Gastroesophageal sphincter (tissue), 4 donors: Measurements from ENCODE around the gene LAMB4. TPM values are rescaled to one million over a fixed set of nuclear protein-coding genes. Genes with fewer than 3 reads are reported as not detected.

ENCODE experiments used
- ATAC-seq: fragments of 150-250 bp; one replicate; pipeline ENCODE4 v1.9.1; 2016; ENCODE audit warnings: mild to moderate bottlenecking, moderate library complexity
- H3K27ac ChIP-seq, 4 donors: fragments of 200-600 bp; sonication (generic) in 3 of 4; 1 replicate in 3 of 4; 2 replicates in 1 of 4; pipeline ENCODE4 v1.5.1; 2016 to 2019
- H3K27me3 ChIP-seq: fragments of 200-600 bp; sonication (generic); one replicate; pipeline ENCODE4 v1.5.1; 2019
- H3K36me3 ChIP-seq, 2 donors: fragments of 200-600 bp; sonication (generic); one replicate each; pipeline ENCODE4 v1.5.1; 2019; ENCODE audit warnings: control low read depth in 1 of 2
- H3K4me1 ChIP-seq, 3 donors: fragments of 200-600 bp; sonication (generic); 1 replicate in 2 of 3; 2 replicates in 1 of 3; pipeline ENCODE4 v1.5.1; 2016 to 2019; ENCODE audit warnings: control low read depth in 2 of 3
- H3K4me3 ChIP-seq, 2 donors: fragments of 200-600 bp; sonication (generic); one replicate each; pipeline ENCODE4 v1.5.1; 2019; ENCODE audit warnings: mild to moderate bottlenecking in 1 of 2, moderate library complexity in 1 of 2
- H3K9me3 ChIP-seq, 3 donors: fragments of 200-600 bp; sonication (generic); one replicate each; pipeline ENCODE4 v1.5.1; 2017 to 2019; ENCODE audit warnings: control low read depth in 2 of 3
- EP300 ChIP-seq: sonication (generic); formaldehyde crosslinking; IDR thresholded peaks from one replicate; pipeline ENCODE4 v1.6.1; 2017; ENCODE audit warnings: antibody characterized with exemption, mild to moderate bottlenecking
- POLR2A ChIP-seq, 2 donors: fragments of 450-650 bp; IDR thresholded peaks; one replicate each; pipeline ENCODE4 v1.6.1; 2017; ENCODE audit warnings: antibody characterized with exemption in 2 of 2, mild to moderate bottlenecking in 2 of 2, moderate library complexity in 1 of 2
- POLR2AphosphoS5 ChIP-seq: sonication (generic); formaldehyde crosslinking; IDR thresholded peaks from one replicate; pipeline ENCODE4 v1.6.1; 2017; ENCODE audit warnings: antibody characterized with exemption
- WGBS, 2 donors: methylation state at CpG; one replicate each; pipeline ENCODE4 v1.1.5; 2018; ENCODE audit warnings: low coverage in 1 of 2; 5-methylcytosine and 5-hydroxymethylcytosine counted together
- total RNA-seq, 4 donors: library from RNA; depleted of rRNA; stranded (reverse); fragments of >200 nt; gene quantifications; one replicate each; pipeline ENCODE4 v1.1.0, GENCODE V29; 2016
- TF ChIP-seq, protein P1 (sequence below), 4 experiments: fragments of 200-600 bp in 2 of 4; fragments of 450-650 bp in 2 of 4; sonication (generic) in 1 of 4; IDR thresholded peaks; one replicate each; pipeline ENCODE4 v1.5.1; 2017 to 2019; ENCODE audit warnings: antibody characterized with exemption in 4 of 4, mild to moderate bottlenecking in 2 of 4, moderate library complexity in 2 of 4

Gene LAMB4
- total RNA-seq, 4 donors from 2014 or later: 0.23 to 0.82 TPM; not detected in 2

DNA sequence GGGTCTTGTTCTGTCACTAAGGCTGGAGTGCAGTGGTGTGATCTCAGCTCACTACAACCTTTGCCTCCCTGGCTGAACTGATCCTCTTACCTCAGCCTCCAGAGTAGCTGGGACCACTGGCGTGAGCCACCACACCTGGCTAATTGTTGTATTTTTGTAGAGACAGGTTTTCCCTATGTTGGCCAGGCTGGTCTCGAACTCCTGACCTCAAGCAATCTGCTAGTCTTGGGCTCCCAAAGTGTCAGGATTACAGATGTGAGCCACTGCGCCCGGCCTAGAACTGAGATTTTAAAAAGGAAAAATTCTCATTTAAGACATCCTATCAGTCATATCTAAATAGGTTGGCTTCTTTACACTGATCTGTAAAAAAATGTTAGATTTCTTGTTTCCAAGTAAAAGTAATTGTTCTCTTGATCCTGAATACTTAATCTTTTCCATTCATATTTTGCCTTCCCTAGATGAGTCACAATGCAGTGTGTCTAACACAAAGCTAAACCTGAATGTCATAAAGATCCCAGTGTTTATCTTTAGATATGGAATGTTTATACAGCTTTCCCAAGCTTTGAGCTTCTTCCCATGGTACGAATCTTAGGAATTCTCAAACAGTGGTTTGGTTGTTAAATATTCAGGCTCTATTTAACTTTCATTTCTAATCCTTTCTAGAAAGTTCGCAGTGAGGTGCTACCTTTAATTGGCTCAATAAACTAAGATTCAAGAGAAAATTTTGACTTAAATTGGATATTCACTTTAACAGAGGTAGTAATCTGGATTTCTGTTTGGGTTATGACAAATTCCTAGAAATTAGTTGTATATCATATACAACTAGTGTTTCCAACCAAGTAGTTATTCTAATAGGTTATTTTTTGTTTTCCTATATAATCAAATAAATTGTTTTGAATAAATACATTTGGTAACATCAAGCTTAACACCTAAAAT is 115.1 kb downstream of the LAMB4 start:
- Histone ChIP-seq H3K27me3 (no peaks in the 10 kb centered on the region), H3K4me1 (peaks cover 0 to 39% (median 0%) of the 10 kb centered on the region in 3 donors), H3K27ac (peak overlapping the region; percentile 46 to 56 (median 48)), H3K9me3 (no peaks in the 10 kb centered on the region), H3K4me3 (no peak overlapping the region), H3K36me3 (no peaks in the 10 kb centered on the region)
- WGBS, 2 donors: 25 to 42% methylated on average over 2 to 6 of the region's 6 CpGs
- no peak for TF ChIP-seq EP300
- peak; percentile 31 for TF ChIP-seq POLR2AphosphoS5
- no peak for ATAC-seq

DNA sequence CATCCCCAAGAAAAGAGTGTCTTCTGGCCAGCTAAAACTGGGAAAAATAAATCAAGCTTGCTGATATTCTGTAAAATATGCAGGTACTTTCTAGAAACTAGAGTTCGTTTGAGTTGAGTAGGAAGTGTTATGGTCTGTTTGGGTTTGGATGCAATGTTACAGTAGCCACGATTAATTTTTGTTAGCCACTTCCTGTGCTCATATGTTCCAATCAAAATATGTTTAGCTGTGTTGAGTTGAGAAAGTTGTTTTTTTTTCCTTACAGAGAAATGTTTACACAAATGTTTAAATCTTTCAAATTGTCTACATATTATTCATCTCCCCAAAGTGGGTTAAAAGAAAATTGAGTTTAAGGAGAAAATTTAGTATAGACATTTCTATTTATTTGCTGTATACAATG is 115.9 kb downstream of the LAMB4 start:
- no peaks in the 10 kb centered on the region for H3K27me3 ChIP-seq
- WGBS, 2 donors: 34 to 42% methylated on average over 2 of the region's 2 CpGs
- H3K9me3 ChIP-seq: no peaks in the 10 kb centered on the region
- H3K36me3 ChIP-seq: no peaks in the 10 kb centered on the region
- H3K4me3 ChIP-seq: no peak overlapping the region
- TF ChIP-seq, protein P1, sequence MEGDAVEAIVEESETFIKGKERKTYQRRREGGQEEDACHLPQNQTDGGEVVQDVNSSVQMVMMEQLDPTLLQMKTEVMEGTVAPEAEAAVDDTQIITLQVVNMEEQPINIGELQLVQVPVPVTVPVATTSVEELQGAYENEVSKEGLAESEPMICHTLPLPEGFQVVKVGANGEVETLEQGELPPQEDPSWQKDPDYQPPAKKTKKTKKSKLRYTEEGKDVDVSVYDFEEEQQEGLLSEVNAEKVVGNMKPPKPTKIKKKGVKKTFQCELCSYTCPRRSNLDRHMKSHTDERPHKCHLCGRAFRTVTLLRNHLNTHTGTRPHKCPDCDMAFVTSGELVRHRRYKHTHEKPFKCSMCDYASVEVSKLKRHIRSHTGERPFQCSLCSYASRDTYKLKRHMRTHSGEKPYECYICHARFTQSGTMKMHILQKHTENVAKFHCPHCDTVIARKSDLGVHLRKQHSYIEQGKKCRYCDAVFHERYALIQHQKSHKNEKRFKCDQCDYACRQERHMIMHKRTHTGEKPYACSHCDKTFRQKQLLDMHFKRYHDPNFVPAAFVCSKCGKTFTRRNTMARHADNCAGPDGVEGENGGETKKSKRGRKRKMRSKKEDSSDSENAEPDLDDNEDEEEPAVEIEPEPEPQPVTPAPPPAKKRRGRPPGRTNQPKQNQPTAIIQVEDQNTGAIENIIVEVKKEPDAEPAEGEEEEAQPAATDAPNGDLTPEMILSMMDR (IDR thresholded peaks at IDR 0.05): no peak
- TF ChIP-seq POLR2A (IDR thresholded peaks at IDR 0.05) (no peak), POLR2AphosphoS5 (no peak), EP300 (no peak)
- ATAC-seq: no peak
- no peak overlapping the region for H3K27ac ChIP-seq
- H3K4me1 ChIP-seq: peaks cover 0 to 39% (median 0%) of the 10 kb centered on the region in 3 donors

DNA sequence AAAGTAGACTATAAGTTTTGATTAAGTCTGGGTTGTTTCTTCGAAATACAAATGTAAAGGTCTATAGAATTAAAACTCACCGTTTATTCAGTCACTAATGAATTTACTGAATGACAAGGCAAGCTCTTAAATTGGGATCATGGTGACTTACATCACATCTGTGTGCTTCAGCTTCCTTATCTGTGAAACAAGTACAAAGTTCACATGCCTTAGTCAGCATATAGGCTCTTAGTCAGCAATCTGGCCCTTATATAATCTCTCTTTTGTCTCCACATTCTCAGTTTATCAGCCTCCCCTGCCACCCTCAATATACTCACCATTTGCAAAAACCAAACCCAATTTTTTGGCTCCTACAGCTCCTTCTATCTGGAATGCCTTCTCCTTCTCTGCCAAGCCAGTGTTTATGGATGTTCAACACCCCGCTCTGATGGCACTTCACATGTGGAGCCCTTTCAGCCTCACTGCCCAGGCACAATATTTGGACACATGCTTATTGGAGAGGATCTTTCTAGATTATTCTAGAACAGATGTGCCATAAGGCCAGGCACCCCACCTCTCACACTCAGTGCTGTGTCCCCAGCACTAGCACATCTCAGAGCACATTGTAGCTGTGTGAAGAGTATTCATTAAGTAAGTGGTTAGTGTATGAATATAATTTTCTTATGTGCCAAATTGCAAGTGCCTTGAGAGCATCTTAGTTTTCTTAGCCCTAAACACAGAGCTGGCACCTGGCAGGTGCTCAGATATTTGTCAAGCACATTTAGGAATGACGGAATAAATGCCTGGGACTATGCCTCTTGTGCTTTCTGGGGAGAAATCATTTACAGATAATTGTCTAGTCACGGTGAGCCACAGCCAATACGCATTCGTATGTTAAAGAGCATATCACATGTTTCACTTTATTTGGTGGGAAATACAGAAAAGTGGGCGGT is 117.4 kb downstream of the LAMB4 start:
- ATAC-seq: no peak

DNA sequence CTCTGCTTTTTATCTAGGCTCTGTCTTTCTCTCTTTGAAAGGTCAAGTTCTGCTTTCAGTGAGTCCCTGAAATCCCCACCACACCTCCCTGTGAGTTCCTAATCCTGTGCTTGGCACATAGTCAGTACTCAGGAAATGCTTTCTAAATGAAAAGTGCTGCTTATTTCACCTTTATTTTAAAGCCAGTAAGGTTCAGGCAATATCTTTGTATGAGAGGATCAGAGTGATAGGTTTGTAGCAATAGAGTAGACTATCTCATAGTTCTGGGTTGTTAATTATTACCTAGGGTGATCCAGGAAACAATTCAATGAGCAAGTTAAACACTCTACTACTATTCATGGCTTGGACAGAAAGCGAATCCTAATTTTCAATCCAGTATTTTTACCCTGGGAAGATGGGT is 119.8 kb downstream of the LAMB4 start:
- Histone ChIP-seq H3K9me3 (no peaks in the 10 kb centered on the region), H3K4me3 (no peak overlapping the region), H3K4me1 (peaks cover 0 to 29% (median 0%) of the 10 kb centered on the region in 3 donors), H3K36me3 (no peaks in the 10 kb centered on the region), H3K27ac (peak overlapping the region in 2 of 4 donors; percentile 6 to 16), H3K27me3 (no peaks in the 10 kb centered on the region)
- WGBS, 2 donors: 82 to 100% methylated on average over 1 of the region's 1 CpG
- ATAC-seq: no peak
- TF ChIP-seq POLR2A (IDR thresholded peaks at IDR 0.05): no peak
- no peak for TF ChIP-seq EP300
- TF ChIP-seq, protein P1 (IDR thresholded peaks at IDR 0.05): no peak
- no peak for TF ChIP-seq POLR2AphosphoS5

More for the DNA sequence above, 117.4 kb downstream of the LAMB4 start:
- H3K9me3 ChIP-seq: no peaks in the 10 kb centered on the region
- 87 to 91% methylated on average over 5 to 8 of the region's 8 CpGs for WGBS, 2 donors
- H3K27ac ChIP-seq: no peak overlapping the region
- no peaks in the 10 kb centered on the region for H3K27me3 ChIP-seq
- H3K4me3 ChIP-seq: no peak overlapping the region
- no peaks in the 10 kb centered on the region for H3K36me3 ChIP-seq
- TF ChIP-seq POLR2AphosphoS5: no peak
- no peak for TF ChIP-seq EP300
- no peak for TF ChIP-seq POLR2A (IDR thresholded peaks at IDR 0.05)
- TF ChIP-seq, protein P1 (IDR thresholded peaks at IDR 0.05): no peak
- peaks cover 0 to 39% (median 0%) of the 10 kb centered on the region in 3 donors for H3K4me1 ChIP-seq

DNA sequence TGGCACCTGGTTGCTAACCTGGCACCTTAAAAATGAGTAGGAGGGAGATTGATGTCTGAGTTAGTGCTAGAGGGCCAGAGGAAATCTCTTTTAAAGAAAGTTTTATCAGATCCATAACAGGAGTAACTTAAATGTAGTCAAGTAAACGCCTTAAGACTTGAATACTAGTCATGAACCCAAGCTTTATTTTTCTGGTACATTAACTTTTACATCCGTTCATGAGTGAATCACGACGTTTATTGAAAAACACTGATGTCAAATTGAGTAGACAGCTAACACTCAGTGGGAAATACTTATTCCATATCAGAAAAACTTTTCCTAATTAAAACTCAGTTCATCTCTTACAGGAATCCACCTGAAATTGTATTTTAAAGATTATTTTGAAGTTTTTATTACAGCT is 120.3 kb downstream of the LAMB4 start:
- no peaks in the 10 kb centered on the region for H3K36me3 ChIP-seq
- H3K4me3 ChIP-seq: no peak overlapping the region
- H3K27me3 ChIP-seq: no peaks in the 10 kb centered on the region
- H3K4me1 ChIP-seq: peaks cover 0 to 29% (median 0%) of the 10 kb centered on the region in 3 donors
- whole genome bisulfite sequencing, 2 donors: 90 to 96% methylated on average over 4 of the region's 4 CpGs
- TF ChIP-seq, protein P1 (IDR thresholded peaks at IDR 0.05): no peak
- TF ChIP-seq POLR2A (IDR thresholded peaks at IDR 0.05): no peak
- no peak for TF ChIP-seq POLR2AphosphoS5
- no peak for TF ChIP-seq EP300
- no peaks in the 10 kb centered on the region for H3K9me3 ChIP-seq
- ATAC-seq: no peak
- H3K27ac ChIP-seq: no peak overlapping the region
